Breast epithelium (tissue), 3 donors: Measurements from ENCODE around the gene S100A10.

Experiments used
- POLR2A ChIP-seq: fragments of 450-650 bp; IDR thresholded peaks from one replicate; pipeline ENCODE4 v1.6.1; 2016; ENCODE audit warnings: antibody characterized with exemption, mild to moderate bottlenecking, moderate library complexity
- TF ChIP-seq, protein P1 (sequence below), 3 donors: fragments of 450-650 bp; IDR thresholded peaks; one replicate each; pipeline ENCODE4 v1.5.1; 2016 to 2017; ENCODE audit warnings: antibody characterized with exemption in 3 of 3, mild to moderate bottlenecking in 3 of 3, moderate library complexity in 3 of 3

GRCh38 chr1:151947140-151947539 is 46.5 kb downstream of the S100A10 start:
- TF ChIP-seq, protein P1, sequence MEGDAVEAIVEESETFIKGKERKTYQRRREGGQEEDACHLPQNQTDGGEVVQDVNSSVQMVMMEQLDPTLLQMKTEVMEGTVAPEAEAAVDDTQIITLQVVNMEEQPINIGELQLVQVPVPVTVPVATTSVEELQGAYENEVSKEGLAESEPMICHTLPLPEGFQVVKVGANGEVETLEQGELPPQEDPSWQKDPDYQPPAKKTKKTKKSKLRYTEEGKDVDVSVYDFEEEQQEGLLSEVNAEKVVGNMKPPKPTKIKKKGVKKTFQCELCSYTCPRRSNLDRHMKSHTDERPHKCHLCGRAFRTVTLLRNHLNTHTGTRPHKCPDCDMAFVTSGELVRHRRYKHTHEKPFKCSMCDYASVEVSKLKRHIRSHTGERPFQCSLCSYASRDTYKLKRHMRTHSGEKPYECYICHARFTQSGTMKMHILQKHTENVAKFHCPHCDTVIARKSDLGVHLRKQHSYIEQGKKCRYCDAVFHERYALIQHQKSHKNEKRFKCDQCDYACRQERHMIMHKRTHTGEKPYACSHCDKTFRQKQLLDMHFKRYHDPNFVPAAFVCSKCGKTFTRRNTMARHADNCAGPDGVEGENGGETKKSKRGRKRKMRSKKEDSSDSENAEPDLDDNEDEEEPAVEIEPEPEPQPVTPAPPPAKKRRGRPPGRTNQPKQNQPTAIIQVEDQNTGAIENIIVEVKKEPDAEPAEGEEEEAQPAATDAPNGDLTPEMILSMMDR (IDR thresholded peaks at IDR 0.05): no peak
- TF ChIP-seq POLR2A: no peak
